HG02588 (cell line): ENCODE data around the gene ZNF79.
A peak's percentile ranks its signal among the peaks of the same experiment; 100 is the strongest.

Source experiments
- ATAC-seq: cut with Tn5 transposase; IDR thresholded peaks from one replicate; pipeline ENCODE4 v1.9.1; 2021; ENCODE audit warnings: mild to moderate bottlenecking, moderate library complexity; ENCODE audit not compliant: unreplicated experiment

The ZNF79 gene

DNA sequence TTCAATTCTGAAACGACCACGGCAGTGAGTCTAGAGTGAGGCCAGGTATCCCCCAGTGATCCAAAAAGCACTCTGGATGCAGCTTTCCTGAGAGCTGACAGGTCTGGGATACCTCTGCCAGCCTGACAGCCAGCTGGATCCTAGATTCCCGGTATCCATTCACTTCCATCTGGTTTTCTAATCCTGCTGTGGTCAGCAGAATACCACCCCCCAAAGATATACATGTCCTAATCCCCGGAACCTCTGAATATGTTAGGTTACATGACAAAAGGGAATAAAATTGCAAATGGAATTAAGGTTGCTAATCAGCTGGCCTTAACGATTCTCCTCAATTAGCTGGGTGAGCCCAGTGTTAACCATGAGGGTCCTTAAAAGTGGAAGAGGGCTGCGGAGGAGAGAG, 1.4 kb upstream of the ZNF79 start:
- no peak for ATAC-seq

DNA sequence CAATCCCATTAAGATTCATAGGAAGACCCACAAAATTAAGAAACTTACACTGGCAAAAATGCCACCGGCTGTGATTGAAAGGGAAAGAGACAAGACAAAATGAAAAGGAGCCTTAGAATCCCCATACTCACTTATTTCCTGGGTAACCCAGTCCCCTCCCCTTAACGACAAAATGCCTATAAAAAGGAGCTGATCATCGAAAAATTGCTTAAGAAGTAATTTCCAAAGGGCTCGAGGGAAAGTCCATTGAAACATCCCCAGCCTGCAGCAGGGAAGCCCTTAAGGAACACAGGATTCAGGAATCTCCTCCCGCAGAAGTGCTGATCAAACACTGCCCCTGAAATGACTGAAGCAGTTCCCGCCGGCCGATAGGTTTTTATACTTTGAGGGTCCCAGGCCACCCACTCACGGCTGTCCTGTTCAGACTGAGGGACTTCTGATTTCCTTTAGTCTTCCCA, 677 bp upstream of the ZNF79 start:
- ATAC-seq = no peak

DNA sequence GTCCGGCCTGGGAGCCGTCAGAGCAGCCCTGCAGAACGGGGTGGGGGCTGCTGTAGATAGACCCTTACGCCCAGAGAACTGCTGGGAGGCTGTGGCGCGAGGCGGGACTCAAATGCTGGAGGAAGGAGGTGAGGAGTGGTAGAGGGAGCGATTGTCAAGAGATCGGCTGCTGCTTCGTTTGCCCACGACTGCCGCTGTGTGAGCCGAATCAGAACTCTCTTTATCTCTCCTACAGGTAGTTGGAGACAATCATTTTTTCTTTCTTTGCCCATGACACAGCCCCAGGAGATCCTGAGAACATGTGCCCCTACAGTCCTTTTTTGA, 456 bp downstream of the ZNF79 start:
- ATAC-seq = no peak

DNA sequence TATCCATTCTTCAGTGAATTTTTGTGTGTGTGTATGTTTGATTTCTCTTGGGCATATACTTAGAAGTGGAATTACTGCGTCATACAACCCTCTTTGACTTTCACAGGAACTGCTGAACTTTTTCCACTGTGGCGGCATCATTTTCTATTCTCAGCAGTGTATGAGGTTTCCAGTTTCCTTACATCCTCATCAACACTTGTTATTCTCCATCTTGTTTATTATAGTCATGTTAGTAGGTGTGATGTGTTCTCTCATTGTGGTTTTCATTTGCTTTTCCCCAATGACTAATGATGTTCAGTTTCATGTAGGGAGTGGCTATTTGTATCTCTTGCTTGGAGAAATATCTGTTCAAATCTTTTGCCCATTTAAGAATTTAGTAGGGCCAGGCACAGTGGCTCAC, 2.6 kb downstream of the ZNF79 start:
- ATAC-seq = no peak

DNA sequence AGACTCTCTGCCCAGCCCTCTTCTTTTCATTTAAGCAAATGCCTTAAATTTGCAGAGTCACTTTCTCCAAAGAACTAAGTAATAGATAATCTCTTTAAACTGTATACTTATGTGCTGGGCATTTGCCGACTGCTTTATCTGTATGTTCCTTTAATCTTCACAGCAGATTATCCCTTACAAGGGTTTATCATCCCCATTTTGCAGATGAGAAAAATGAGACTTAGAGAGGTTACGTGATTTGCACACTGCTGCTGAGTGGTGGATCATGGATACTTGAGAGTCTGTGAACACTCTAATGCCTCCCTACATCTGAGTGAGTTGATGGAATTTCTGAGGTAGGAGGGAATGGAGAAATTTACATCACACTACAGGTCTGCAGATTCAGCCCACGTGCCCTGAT, 4.2 kb downstream of the ZNF79 start:
- no peak for ATAC-seq

DNA sequence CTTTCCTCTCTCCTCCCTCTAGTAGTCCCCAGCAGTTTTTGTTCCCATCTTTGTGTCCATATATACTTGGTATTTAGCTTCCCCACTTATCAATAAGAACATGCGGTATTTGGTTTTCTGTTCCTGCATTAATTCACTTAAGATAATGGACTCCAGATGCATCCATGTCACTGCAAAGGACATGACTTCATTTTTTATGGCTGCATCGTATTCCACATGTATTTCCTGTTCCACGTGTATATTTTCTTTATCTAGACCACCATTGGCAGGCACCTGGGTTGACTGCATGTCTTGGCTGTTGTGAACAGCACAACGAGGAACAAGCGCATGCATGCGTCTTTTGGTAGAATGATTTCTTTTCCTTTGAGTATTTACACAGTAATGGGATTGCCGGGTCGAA, 6.2 kb downstream of the ZNF79 start:
- ATAC-seq = no peak

DNA sequence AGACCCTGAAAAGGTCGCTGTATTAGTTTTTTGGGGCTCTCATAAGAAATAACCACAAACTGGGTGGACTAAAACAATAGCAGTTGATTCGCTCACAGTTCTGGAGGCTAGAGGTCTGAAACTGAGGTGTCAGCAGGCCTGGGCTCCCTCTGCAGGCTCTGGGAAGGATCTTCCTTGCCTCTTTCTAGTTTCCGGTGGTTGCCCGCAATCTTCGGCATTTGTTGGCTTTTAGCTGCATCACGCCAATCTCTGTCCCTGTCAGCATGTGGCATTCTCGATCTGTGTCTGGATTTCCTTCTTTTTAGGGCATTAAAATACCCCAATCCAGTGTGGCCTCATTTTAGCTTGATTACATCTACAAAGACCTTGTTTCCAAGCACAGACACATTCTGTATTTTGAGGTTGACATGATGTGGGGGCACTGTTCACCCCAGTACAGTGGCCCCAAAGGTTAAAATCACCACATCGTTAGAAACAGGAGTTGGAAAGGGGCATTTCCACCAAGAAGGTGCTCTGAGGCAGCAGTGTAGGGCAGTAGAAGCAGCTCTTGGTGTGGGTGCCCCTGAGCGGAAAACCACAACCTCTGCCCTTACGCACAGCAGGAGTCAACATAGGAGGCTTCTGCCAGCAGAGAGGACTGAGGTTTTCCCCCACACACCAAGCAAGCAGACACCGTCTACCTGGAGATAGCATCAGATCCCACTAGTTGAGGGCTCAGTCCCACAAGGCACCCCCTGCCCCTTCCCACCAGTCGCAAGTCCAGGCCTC, 13.5 kb downstream of the ZNF79 start:
- no peak for ATAC-seq

DNA sequence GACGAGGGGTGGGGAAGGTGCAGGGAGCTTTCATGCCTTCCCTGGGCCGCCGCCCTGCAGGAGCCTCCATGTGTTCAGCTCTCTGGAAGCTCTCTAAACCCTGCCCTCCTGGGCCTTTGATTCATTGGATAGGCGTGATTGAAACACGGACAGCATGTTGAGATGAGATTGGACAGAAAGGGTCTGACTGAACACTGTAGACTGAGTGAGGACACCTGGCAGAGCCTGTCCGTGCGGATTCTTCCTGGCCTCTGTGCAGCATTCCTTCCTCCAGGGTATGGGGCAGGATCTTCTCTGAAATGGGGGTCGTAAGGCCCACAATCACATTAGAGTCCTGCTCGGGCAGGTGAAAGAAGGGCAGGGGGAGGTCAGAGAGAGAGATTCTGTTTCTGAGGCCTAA, 14.2 kb downstream of the ZNF79 start:
- no peak for ATAC-seq

DNA sequence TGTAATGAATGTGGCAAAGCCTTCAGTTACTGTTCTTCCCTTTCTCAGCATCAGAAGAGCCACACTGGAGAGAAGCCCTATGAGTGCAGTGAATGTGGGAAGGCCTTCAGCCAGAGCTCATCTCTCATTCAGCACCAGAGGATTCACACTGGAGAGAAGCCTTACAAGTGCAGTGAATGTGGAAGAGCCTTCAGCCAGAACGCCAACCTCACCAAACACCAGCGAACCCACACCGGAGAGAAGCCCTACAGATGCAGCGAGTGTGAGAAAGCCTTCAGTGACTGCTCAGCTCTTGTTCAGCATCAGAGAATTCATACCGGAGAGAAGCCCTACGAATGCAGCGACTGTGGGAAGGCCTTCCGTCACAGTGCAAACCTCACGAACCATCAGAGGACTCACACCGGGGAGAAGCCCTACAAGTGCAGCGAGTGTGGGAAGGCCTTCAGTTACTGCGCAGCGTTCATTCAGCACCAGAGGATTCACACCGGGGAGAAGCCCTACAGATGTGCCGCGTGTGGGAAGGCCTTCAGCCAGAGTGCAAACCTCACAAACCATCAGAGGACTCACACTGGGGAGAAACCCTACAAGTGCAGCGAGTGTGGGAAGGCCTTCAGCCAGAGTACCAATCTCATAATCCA, 20.2 kb downstream of the ZNF79 start:
- no peak for ATAC-seq

DNA sequence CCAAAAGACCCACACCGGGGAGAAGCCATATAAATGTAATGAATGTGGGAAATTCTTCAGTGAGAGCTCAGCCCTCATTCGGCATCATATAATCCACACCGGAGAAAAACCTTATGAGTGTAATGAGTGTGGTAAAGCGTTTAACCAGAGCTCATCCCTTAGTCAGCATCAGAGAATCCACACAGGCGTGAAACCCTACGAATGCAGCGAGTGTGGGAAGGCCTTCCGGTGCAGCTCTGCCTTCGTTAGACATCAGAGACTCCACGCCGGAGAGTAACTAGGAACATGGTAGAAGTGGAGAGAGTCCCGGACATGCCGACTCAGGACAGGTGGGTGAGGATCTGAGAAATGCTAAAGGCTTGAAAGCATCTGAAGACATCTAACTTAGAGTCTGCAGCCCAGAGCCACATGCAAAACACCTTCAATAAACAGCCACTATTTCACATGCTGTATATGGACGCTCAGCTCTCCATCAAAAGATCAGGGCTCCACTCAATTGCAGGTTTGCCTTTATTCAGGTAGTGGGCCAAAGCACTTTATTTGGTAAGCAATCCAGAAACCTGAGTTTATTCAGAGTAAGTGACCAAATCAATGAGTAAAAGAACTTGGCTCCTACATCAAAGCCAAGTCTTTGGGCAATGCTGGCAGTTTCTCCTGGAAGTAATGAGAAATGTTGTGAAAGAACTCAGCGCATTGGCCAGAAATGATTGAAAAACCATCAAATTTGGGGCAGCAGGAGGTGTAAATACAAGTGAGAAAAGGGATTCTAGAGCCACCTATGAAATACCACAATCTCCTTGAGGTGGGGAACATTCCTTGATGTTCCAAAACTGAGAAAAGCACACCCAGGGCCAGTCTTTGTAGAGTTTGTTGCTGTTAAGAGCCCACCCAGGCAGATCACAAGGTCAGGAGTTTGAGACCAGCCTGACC, 21.0 kb downstream of the ZNF79 start:
- no peak for ATAC-seq

DNA sequence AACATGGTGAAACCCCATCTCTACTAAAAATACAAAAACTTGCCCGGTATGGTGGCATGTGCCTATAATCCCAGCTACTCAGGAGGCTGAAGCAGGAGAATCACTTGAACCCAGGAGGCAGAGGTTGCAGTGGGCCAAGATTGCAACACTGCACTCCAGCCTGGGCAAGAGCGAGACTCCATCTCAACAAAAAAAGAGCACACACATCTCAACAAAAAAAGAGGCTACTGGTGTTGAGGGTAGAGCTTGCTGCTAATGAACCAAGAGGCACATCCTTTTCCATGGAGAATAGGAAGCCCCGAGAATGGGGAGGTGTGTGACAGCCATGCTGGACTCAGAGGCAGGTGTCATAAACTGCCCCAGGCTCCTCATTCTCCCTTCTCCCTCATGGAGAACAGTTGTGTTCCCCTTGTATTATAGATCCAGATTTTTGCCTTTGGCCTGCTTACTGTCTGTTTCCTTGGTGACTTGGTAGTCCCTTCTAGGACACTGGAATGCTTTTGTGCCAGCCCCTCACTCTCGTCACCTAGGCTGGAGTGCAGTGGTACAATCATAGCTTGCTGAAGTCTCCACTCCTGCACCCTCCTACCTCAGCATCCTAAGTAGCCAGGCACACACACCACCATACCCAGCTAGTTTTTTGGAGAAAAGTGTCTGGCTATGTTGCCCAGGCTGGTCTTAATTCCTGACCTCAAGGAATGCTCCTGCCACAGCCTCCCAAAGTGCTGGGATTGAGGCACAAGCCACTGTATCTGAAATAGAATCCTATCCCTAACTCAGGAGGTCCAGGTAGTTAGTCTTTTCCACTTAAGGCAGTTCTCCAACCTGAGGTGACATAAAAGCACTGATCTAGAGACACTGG, 21.9 kb downstream of the ZNF79 start:
- no peak for ATAC-seq

DNA sequence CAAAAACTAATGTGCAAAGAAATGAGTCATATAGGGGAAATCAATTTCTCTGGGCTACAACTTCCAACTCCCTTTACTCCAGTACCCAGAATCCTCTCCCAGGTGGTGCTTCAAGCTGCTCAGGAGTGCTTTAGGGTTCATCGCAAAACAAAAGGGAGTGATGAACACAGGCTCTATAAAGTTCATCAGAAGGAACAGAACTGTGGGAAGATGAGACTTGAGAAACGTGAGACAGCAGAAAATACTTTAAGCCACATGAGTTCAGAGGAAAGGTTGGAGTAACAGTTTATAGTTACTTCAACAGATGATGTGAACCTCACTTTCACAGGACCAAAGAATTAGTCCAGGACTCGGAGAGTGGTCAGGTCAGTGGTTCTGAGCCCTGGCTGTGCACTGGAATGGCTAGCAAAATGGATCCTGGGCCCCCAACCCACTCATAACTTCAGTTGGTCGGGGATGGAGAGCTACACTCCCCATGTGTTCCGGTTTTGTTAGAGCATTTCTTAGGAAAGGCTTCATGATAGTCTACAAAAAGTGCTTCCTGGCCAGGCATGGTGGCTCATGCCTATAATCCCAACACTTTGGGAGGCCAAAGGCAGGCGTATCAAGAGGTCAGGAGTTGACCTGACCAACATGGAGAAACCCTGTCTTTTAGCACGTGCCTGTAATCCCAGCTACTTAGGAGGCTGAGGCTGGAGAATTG, 22.7 kb downstream of the ZNF79 start:
- ATAC-seq = no peak

DNA sequence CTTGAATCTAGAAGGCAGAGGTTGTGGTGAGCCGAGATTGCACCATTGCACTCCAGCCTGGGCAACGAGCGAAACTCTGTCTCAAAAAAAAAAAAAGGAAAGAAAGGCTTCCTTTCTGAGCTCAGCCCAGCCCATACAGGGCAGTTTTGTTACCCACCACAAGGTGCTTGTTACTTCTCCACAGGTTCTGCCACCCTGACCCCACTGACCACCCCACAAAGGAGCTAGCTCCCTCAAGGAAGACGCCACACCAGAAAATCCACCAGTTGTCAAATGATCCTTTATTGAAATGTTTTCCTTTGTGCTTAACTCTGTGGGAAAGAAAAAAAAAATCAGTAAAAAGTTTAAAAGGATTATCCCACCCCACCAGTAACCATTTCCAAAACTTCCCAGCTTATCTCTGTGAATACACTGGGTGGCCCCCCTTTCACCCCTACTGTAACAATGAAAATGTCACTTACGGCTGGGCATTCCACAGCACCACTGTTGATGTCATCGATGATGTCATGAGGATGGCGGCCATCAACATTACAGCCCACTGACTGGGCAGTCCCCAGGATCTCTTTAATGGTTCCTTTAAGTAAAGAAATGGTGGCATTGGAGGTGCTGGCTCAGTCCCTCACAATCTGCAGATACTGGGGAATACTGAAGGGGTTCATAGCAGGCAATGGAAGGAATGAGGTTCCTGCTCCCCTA, 23.4 kb downstream of the ZNF79 start:
- ATAC-seq = no peak

DNA sequence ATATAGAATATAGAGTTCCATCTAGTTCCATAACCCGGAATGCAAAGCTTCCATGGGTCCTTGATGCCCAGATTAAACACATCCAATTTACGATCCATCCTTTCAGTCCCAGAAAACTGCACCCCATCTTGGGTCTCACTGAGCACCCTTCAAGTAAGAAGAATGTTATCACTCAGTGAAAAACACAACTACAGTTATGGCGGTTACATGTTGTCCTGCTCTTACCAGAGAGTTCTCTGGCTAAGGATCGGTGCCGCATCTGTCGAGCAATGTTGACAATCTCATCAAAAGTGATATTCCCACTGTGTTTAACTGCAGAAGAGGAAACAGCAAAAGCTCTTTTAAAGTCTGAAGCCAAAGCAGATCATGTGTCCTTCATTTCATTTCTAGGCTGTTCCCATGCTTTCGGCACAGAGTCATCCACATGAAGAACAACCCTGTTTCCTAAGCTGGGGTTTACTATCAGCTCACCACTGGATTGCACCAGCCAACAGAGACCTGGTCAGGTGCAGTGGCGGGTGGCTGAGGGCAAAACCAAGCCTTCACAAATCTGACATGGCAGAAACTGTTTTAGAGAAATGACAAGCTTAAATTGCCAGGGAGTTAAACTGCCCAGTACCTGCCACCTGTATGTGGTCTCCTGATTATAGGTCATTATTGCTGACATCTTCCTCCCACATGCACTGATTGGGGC, 24.1 kb downstream of the ZNF79 start:
- ATAC-seq = no peak

DNA sequence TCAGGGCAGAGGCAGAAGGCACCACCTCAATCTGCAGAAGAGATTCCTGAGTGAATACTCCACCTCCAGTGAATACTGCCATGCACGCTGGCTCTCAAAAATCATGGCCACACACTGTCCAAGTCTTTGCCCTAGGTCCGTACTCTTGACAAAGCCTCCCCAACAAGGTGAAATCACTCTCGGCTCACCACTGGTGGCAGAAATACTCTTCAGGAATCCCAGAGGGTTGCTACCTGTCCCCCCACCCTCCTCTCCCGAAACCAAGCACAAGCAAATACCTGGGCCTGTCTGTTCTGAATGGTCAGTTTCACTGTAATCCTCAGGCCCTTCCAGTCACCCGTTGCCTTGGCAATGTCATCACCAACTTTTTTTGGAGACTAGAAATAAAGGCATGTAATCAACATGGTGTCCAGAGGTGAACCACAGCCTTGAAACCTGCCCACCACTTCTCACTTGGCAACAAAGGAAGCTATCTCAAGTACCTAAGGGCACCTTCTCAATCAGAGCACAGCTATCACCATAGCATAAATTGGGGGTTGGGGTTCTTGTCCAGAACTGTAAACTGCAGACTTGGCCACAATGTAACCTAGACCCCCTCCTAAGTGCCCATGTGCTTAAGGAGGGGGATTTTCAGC, 25.3 kb downstream of the ZNF79 start:
- ATAC-seq = no peak

DNA sequence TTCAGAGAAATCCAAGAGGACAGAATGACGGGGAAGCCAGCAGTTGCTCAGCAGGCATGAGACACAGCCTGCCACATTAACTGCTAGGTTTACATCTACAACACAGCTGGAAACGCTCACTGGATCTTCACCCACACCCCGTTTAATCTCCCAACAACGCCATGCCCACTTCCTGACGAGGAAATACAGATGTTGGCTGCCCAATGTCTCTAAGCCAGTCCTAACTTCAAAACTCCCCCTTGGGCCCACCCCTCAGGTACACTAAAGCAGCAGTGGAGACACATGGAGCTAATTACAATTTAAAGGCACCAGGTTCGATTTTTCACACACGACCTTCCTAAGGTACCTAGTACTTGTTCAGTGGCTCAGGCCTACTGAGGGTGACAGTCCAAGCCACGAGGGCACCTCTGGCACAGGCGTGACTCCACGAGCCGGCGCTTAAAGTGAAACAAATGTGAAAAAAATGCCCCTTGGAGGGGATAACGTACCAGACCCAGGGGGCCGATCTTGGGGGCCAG, 26.1 kb downstream of the ZNF79 start:
- no peak for ATAC-seq

DNA sequence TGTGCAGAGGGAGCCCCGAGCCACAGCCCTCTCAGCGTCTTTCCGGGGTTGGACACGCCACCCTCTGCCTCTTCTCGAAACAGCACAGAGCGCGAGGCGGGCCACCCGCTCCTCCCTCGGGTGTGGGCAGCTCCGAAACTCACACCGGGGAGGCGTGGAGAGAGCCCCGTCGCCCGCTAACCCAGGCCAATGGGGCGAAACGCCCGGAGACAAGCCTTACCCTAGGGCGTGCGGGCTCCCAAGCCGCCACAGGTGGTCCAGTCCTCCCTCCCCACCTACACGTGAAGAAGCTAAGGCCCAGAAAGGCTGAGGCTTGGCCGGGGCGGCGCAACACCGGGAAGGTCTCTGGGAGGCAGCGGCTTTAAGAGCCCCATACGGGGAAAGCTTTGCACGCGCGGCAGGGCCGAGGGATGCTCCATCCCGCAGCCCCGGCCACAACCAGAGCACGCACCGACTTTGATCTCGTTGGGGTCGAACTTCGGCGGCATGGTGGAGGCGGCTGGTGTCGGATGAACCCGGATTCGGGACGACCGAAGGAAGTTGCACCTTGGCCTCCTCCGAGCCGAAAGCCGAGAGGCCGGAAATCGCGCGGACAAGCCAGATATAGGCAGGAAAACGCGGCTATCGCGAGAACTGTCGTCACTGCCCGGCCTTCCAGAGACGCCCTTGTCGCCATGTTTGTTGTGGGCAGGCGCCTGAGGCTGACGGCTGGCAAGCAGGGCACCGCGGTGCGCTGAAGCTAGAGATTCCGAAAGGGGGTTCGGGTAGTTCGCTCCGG, 26.8 kb downstream of the ZNF79 start, which contains the start of the genes LRSAM1 and RPL12:
LRSAM1 (plus strand) TSS at position 681 of the 778 bp plus-strand sequence. CDS start 3,018 bp downstream, outside the sequence.
RPL12 (minus strand) TSS at position 577 of the 778 bp plus-strand sequence; CDS start at position 488, 89 bp downstream.
- peak; percentile 62 for ATAC-seq

DNA sequence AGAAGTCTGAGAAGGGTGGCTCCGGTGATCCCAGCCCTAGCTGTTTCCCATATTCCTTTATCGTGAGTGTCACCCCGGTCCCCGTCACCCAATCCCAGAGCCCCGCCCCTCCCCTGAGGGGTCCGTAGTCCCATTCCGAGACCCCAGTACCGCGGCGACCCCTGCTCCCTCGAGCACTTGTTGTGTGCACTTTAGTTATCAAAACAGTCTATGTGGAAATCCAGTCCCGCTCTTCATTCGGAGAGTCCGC, 27.4 kb downstream of the ZNF79 start:
- peak; percentile 22 for ATAC-seq
